Measurements from ENCODE around the gene ID1. TPM values are rescaled to one million over a fixed set of nuclear protein-coding genes. Genes with fewer than 3 reads are reported as not detected.
A peak's percentile ranks its signal among the peaks of the same experiment; 100 is the strongest.
"Not testable (repeated sequence)": the region's sequence is repeated elsewhere in the genome, so short reads cannot be mapped to it uniquely, and the experiment has no call there.

ID1 gene
- polyA plus RNA-seq, 3 donors: 207 to 230 (median 226) TPM

GRCh38 chr20:31570021-31570463 lies 35.0 kb upstream of the ID1 start:
- no peak for DNase-seq

DNA sequence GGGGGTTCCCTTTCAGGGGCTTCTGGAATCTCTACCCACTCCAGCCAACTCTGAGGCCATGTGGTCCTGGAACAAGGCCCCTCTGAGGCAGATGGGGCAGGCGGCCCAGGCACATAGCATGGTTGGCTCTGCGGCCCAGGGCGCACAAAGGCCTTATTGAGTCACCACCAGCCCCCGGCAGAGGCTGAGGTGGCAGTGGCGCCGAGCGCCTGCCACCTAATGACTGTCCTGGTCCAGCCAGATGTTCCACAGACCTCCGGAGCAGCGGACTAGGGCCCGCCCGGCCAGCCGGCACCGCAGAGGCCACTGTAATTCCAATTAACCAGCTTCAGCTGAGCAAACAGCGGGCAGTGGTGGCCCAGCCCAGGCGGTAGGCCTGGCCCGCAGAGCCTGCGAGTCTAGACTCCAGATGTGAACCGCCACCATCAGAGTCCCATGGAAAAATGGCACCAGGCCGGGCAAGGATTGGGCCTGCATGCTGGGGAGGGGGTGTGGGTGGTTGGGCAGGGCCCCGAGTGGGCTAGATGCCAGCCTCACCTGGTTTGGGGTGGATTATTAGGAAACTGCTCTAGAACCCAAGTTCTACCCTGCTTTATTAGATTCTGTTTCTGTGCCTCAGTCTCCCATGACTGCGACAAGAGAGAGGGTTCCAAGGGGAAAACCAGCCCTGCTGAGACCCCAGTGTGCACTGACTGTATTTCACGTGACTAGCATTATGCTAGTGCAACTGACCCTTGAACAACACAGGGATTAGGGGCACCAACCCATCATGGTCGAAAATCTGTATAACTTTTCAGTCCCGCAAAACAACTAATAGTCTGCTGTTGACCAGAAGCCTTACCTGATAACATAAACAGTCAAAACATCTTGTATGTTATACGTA lies 34.1 kb upstream of the ID1 start:
- no peak for DNase-seq

DNA sequence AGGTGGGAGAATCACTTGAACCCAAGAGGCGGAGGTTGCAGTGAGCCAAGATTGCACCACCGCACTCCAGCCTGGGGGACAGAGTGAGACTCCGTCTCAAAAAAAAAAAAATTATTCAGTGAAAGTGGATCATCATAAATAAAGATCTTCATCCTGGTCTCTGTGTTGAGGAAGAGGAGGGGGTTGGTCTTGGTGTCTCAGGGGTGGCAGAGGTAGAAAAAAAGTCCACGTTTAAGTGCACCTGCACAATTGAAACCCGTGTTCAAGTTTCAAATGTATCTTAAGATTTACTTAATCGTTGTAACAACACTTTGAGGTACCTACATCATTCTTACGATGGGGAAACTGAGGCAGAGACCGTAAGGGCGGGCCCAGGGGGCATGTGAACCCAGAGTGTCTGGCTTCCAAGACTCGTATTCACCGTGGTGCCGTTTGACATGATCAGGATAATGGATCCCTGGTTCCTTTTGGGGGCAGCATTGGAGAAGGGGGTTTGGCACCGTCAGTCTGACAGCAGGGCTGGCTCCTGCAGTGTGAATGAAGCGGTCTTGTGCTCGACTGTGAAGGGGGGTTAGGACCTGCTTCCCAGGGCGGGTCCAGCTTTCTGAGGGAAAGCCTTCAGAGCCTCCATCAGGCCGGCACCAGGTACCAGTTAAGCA lies 32.9 kb upstream of the ID1 start:
- no peak for DNase-seq

DNA sequence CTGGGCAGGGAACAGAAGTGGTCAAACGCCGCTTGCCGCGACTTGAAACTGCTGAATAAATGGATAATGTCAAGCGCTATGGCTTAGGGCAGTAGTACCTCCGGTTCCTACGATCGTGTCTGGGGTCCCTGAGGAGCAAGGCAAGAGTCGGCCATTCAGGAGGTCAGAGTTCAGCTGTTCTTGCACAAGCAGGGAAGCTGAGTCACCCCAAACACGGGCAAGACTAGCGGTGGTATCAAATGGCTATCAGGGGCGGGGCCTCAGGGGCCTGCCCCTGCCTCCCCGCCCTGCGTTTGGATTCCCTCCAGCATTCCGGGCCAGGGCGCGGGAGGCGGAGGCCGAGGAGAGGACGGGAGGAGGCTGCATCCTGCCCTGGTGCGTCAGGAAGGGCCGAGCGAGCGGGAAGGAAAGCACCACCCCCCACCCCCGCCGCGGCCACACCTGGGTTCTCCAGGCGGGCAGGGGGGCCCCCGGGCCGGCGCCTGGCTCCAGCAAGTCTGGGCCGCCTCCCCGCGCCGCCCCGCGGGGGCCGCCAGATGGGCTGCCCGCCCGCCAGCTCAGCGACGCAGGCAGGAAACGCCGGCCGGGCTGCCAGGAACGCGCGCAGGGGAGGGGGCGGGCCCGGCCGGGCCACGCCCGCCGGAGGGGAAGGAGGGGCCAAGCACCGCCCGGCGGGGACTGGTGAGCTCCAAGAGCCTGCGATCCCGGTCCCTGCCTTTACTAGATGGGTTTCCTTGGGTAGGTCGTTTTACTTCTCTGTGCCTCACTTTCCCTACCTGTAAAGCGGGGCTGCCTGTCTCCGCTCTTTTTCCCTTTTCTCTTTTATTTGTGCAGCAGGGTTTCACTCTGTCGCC lies 32.2 kb upstream of the ID1 start:
- peak; percentile 96 for DNase-seq

DNA sequence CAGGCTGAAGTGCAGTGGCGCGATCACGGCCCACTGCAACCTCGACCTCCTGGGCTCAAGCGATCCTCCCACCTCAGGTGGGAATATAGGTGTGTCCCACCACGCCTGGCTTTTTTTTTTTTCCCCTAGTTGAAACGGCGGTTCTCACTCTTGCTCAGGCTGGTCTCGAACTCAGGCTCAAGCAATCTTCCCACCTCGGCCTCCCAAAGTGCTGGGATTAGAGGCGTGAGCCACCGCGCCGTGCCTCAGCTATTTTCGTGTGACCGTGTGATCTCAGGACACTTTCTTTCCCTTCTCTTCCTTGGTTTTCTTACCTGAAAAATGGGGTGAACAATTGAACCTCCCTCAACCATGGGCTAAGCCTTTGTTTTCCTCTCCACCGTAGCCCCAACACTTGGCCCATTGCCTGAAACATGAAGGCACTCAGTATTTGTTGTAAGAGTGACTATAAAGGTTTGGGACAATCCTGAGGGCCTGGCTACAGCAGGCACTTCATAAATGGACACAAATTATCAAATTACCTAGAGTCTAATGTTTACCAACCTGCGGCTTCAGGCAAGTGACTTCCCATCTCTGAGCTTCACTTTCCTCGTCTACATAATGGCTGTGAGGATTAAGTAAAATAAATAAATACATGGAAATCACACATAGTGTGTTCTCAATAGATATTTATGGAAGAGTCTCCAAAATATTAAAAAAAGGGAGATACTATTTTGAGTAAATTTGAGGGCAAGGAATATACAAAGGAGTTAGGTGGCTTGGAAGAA lies 31.4 kb upstream of the ID1 start:
- no peak for DNase-seq

DNA sequence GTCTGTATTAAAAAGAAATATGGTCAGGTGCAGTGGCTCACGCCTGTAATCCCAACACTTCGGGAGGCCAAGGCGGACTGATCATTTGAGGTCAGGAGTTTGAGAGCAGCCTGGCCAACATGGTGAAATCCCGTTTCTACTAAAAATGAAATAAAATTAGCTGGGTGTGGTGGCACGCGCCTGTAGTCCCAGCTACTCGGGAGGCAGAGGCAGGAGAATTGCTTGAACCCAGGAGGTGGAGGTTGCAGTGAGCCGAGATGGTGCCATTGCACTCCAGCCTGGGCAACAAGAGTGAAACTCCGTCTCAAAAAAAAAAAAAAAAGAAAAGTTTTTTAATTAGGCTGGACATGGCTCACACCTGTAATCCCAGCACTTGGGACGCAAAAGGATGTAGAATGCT lies 30.1 kb upstream of the ID1 start:
- DNase-seq: not testable (repeated sequence)

DNA sequence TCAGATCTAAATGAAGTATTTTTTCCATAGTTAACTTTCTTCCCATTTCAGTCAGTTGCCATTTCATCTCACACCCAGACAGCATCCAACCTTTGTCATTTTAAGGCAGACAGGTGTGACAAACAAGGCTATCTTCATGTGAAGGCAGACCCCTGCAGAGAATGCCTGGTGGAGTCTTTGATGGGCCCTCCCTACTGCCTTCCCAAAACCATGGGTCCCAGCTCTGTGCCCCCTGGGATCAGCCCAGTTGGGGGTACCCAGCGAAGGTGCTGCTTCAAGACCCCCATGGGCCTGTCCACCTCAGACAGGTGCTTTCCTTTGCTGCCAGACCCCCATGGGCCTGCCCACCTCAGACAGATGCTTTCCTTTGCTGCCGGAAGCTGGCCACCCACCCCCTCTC lies 28.3 kb upstream of the ID1 start:
- no peak for DNase-seq

GRCh38 chr20:31577194-31577593 lies 27.9 kb upstream of the ID1 start:
- DNase-seq: no peak

DNA sequence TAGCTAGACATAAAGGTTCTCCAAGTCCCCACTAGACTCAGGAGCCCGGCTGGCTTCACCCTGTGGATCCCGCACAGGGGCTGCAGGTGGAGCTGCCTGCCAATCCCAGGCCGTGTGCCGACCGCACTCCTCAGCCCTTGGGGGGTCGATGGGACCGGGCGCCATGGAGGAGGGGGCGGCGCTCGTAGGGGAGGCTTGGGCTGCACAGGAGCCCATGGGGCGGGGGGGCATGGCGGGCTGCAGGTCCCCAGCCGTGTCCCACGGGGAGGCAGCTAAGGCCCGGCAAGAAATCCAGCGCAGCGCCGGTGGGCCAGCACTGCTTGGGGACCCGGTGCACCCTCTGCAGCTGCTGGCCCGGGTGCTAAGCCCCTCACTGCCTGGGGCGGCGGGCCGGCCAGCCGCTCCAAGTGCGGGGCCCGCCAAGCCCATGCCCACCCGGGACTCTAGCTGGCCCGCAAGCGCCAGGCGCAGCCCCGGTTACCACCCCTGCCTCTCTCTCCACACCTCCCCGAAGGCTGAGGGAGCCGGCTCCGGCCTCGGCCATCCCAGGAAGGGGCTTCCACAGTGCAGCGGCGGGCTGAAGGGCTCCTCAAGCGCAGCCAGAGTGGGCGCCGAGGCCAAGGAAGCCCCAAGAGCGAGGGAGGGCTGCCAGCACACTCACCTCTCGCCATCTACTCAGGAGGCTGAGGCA lies 26.5 kb upstream of the ID1 start:
- no peak for DNase-seq

DNA sequence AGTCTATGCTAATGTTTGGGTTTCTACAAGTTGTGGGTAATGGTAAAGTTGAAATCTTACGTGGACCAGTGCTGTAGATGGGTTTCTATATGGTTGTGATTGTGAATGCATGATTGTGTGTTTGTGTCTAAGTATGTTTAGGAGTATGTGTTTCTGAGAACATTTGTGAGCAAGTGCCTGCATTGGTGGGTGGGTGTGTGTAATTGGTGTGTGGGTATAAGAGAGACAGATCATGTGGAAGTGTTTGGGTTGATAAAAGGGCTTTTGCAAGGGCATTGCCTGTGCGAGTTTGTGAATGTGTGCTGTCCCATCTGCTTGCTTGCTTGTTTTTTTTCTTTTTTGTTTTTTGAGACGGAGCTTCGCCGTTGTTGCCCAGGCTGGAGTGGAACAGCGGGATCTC lies 25.8 kb upstream of the ID1 start:
- DNase-seq: no peak

DNA sequence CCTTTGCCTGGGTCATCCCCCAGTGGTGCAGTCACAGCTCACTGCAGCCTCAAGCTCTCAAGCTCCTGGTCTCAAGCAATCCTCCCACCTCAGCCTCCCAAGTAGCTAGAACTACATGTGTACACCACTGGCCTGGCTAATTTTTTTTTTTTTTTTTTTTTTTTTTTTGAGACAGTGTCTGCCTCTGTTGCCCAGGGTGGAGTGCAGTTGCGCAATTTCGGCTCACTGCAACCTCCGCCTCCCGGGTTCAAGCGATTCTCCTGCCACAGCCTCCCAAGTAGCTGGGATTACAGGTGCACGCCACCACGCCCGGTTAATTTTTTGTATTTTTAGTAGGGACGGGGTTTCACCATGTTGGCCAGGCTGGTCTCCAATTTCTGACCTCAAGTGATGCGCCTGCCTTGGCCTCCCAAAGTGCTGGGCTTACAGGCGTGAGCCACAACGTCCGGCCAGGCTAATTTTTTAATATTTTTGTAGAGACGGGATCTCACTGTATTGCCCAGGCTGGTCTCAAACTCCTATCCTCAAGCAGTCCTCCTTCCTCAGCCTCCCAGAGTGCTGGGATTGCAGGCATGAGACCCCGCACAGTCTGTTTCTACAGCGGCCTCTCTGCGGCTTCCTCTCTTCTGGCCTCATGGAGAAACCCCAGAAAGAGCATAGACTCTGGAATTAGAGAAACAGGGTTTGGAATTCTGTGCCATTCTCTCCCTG lies 25.0 kb upstream of the ID1 start:
- not testable (repeated sequence) for DNase-seq

DNA sequence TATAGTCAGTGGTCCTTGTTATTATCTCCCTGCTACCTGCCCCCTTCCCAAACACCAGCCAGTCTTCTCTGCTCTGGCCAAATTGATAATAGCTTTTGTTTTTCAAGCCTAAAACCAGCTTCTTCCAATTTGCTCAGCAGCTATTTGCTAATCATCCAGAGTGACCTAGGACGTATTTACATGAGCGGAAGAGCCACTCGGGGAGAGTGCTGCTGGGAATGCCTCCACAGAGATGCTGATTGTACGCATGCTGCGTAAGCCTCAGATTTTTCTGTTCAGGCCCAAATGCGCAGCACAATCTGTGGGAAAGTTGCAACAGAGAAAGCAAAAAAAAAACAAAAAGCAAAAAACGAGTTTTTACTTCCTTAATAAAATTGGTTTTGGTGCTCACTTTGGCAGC lies 24.4 kb upstream of the ID1 start:
- no peak for DNase-seq

DNA sequence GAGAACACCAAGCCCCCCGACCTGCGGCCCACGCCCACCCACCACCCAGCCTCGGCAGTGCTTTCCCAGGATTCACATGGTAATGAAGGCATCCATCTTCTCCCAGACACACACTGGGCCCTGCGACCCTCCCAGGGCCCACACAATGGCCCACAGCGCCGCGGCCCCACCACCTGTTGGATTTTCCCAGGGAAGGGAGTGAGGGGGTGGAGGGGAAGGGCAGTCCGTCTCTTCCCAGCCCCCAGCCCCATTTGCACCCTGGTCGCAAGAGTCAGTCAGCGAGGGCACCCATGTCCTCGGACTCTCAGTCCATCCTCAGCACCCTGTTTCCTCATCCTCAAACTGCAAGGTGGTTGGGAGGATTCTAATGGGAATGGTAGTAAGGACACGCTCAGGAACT lies 23.7 kb upstream of the ID1 start:
- DNase-seq: no peak

DNA sequence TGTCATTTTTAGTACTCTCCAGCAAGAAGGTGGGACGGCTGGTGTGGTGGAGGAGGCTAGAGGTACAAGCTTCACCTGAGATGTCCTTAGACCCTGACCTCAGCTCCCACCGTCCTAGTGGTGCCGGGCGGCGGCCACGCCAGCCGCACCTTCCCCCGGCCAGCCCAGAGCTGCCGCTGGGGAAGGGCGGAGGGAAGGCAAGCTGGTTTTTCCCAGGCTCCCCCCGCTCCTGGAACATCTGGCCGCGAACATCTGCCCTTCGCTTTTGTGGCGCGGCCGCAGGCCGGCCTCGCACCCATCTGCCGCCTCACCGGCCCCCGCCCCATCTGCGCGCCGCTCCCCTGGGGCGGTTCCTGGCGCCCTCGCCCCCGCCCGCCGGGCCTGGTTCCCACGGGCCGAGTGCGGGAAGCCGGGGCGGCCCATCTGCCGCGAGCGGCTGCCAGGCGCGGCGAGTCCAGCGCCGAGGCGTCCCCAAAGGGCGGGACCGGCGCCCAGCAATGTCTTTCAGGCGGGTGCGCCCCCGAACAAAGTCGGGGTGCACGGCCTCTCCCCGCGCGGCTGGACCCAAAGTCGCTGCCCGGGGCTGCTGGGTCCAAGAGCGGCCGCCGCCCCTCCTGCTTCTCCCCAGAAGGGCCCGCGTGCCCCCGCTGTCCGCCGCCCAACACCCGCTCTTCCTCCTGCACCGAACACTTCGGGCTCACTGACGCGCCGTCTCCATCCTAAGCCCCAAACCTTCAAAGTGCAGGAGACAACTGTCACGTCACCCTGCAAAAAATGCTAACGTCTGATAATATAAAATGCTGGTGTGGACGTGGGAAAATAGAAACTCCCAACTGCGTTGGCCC lies 17.3 kb upstream of the ID1 start:
- no peak for DNase-seq

DNA sequence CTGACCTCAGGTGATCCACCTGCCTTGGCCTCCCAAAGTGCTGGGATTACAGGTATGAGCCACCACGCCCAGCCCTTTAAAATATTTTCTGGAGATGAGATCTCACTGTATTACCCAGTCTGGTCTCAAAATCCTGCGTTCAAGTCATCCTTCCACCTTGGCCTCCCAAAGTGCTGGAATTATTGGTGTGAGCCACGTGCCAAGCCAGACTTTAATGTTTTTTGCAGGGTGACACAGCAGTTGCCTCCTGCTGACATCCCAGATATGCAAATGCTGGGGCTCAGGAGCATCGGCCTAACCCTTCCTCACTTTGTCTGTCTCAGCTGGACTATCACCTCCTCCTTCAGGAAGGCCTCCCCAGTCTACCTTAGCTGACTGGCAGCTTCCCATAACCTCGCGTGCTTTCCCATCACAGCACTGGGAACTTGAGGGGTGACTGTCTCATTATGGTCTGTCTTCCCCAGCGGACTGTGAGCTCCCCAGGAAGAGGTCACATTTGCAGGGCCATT lies 14.3 kb upstream of the ID1 start:
- no peak for DNase-seq

DNA sequence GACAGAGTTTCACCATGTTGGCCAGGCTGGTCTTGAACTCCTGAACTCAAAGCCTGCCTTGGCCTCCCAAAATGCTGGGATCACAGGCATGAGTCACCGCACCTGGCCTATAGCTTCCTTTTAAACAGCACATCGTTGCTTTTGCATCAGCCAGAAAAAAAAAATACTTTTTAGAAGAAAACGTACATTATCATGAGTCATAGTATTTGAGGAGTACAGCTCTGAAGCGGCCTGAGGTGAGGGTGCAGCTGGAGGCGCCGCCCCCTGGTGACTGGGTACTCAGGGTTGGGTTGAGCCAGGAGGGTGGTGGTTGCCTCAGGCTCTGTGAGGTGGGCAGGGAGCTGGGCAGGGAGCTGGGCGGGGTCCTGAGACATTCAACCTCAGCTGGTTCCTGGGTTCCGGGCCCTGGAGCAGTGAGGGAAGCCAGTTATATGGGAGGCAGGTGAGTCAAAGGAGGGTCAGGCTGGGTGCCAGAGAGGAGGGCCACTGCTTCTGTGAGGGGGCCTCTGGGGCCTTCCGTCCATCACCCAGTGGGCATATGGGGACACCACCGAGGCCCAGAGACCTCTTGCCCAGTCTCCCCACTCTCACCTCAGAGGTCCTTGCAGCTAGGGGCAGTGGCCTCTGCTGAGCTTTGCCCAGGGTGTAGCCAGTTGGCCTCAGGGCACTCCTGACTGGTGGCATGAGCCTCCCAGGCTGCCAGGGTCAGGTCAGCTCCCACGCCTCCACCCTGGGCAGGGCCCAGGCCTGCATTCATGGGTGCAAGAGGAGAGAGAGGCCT lies 11.7 kb upstream of the ID1 start:
- DNase-seq: no peak

DNA sequence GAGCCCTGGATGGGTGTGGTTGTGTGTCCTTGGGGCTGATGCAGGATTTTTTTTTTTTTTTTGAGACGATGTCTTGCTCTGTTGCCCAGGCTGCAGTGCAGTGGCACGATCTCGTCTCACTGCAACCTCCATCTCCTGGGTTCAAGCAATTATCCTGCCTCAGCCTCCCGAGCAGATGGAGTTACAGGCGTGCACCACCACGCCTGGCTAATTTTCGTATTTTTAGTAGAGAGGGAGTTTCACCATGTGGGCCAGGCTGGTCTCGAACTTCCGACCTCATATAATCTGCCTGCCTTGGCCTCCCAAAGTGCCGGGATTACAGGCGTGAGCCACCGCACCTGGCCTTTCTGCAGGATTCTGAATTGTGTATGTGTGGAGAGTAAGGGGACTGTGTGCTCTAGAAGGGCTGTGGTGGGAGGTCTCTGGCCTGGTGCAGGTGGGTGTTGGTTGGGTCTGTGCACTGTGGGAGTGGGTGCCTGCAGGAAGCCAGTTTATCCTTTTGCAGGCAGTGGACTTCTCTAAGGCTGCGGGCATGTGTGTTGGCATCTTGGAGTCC lies 11.0 kb upstream of the ID1 start:
- no peak for DNase-seq
